Measurements from ENCODE around the gene HGFAC. TPM values are rescaled to one million over a fixed set of nuclear protein-coding genes. Genes with fewer than 3 reads are reported as not detected.

The HGFAC gene
- total and polyA plus RNA-seq, 10 of the 15 experiments (the other 5 are each of a cell fraction or from before 2014, with no cell fraction given) = 0.38 TPM; not detected in 9

DNA sequence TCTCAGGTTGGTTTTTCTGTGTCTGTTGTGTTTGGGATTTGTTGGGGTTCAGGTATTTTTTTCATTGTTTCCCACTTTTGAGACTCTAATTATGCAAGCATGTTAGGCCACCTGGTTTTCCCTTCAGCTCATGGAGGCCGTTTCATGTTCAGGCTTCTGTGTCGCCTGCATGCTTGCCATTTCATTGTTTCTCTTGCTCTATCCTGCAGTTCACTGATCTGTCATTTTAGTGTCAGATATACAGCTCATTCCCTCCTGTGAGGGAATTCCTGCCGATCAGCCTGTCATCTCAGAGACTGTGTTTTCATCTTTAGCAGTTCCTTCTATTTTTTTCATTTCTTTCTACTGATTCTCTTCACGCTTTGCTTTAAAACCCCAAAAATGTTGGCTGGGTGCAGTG lies 49.4 kb upstream of the HGFAC start:
- Histone ChIP-seq H4K20me1 (ENCODE audit: control insufficient read depth, insufficient read depth) (no peaks in the 10 kb centered on the region), H3K4me3 (no peak overlapping the region), H3K27ac (ENCODE audit: control insufficient read depth, insufficient read depth) (no peak overlapping the region), H2AFZ (ENCODE audit: control insufficient read depth, low read depth, low read length) (no peak overlapping the region), H3K36me3 (ENCODE audit: control insufficient read depth in 2 of 2, insufficient read depth in 2 of 2, low read length in 1 of 2) (no peaks in the 10 kb centered on the region), H3K4me2 (ENCODE audit: control insufficient read depth, insufficient read depth) (no peak overlapping the region), H3K79me2 (ENCODE audit: control insufficient read depth, insufficient read depth, low read length) (no peaks in the 10 kb centered on the region), H3K4me1 (ENCODE audit: control insufficient read depth, insufficient read depth, low read length) (peaks cover 16% of the 10 kb centered on the region), H3K9ac (ENCODE audit: control insufficient read depth, insufficient read depth, low read length) (no peak overlapping the region), H3K27me3 (replicated peaks in 1 of 2; ENCODE audit: control insufficient read depth in 2 of 2, insufficient read depth in 2 of 2, low read length in 1 of 2) (no peaks in the 10 kb centered on the region), H3K9me3 (replicated peaks; ENCODE audit: control insufficient read depth, insufficient read depth, low read length) (no peaks in the 10 kb centered on the region; the same call in 2 of the 3 replicates)
- BruUV-seq (replicated peaks) = no TSS peak
- intact Hi-C loops (cut with micrococcal nuclease; ENCODE audit: unreplicated experiment) = no loop called here
- no peak for DNase-seq (ENCODE audit: low read depth, low spot score)
- no peak for FAIRE-seq
- ChIA-PET CTCF (interaction anchor here (0.6 to 3.3 kb wide), 3 partner anchors 46 to 308 kb away, joined by 4 to 14 read pairs (median 4); no protein-coding TSS in a partner anchor), RAD21 (ENCODE audit: unreplicated experiment) (interaction anchor here (0.7 to 1.1 kb wide), 3 partner anchors 46 to 49 kb away, joined by 3 to 4 read pairs (median 3); partner anchors contain the start of gene HGFAC), POLR2A (interaction anchor here (0.7 kb wide), 1 partner anchor 1515 kb away, joined by 3 read pairs; no protein-coding TSS in a partner anchor), SMC1A (ENCODE audit: uncharacterized antibody, unreplicated experiment) (interaction anchor here (0.9 to 3.5 kb wide), 4 partner anchors 22 to 46 kb away, joined by 3 to 15 read pairs (median 12); no protein-coding TSS in a partner anchor)
- ATAC-seq = no peak
- WGBS (ENCODE audit: insufficient coverage, insufficient replicate concordance, low lambda C conversion rate, missing lambda C conversion rate) = 59% methylated on average over 4 of the region's 4 CpGs
- in situ Hi-C loops (cut with MboI) = no loop called here
- TF ChIP-seq STAT1 (conservative IDR thresholded peaks at IDR 0.05) (no peak), NFXL1 (IDR thresholded peaks at IDR 0.05; ENCODE audit: borderline replicate concordance) (no peak), TBL1XR1 (IDR thresholded peaks at IDR 0.05; ENCODE audit: low read depth, low read length) (no peak), IRF4 (IDR thresholded peaks at IDR 0.05; ENCODE audit: low read depth, low read length) (no peak), HDAC2 (IDR thresholded peaks at IDR 0.05) (no peak), ZNF24 (IDR thresholded peaks at IDR 0.05) (no peak), HCFC1 (IDR thresholded peaks at IDR 0.05; ENCODE audit: low read length) (no peak), YY1 (IDR thresholded peaks at IDR 0.05; ENCODE audit: low read depth, low read length) (no peak), RBBP5 (conservative IDR thresholded peaks at IDR 0.05) (no peak), CHD2 (IDR thresholded peaks at IDR 0.05; ENCODE audit: borderline replicate concordance, low read depth, low read length) (no peak)
- TF ChIP-seq, protein P1, sequence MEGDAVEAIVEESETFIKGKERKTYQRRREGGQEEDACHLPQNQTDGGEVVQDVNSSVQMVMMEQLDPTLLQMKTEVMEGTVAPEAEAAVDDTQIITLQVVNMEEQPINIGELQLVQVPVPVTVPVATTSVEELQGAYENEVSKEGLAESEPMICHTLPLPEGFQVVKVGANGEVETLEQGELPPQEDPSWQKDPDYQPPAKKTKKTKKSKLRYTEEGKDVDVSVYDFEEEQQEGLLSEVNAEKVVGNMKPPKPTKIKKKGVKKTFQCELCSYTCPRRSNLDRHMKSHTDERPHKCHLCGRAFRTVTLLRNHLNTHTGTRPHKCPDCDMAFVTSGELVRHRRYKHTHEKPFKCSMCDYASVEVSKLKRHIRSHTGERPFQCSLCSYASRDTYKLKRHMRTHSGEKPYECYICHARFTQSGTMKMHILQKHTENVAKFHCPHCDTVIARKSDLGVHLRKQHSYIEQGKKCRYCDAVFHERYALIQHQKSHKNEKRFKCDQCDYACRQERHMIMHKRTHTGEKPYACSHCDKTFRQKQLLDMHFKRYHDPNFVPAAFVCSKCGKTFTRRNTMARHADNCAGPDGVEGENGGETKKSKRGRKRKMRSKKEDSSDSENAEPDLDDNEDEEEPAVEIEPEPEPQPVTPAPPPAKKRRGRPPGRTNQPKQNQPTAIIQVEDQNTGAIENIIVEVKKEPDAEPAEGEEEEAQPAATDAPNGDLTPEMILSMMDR (IDR thresholded peaks at IDR 0.05 in 2 of 3, conservative IDR thresholded peaks at IDR 0.05 in 1 of 3; ENCODE audit: control insufficient read depth in 2 of 3, extremely low read depth in 1 of 3, insufficient read depth in 1 of 3, low read depth in 3 of 3, low read length in 3 of 3) = no peak
- TF ChIP-seq, protein P2, sequence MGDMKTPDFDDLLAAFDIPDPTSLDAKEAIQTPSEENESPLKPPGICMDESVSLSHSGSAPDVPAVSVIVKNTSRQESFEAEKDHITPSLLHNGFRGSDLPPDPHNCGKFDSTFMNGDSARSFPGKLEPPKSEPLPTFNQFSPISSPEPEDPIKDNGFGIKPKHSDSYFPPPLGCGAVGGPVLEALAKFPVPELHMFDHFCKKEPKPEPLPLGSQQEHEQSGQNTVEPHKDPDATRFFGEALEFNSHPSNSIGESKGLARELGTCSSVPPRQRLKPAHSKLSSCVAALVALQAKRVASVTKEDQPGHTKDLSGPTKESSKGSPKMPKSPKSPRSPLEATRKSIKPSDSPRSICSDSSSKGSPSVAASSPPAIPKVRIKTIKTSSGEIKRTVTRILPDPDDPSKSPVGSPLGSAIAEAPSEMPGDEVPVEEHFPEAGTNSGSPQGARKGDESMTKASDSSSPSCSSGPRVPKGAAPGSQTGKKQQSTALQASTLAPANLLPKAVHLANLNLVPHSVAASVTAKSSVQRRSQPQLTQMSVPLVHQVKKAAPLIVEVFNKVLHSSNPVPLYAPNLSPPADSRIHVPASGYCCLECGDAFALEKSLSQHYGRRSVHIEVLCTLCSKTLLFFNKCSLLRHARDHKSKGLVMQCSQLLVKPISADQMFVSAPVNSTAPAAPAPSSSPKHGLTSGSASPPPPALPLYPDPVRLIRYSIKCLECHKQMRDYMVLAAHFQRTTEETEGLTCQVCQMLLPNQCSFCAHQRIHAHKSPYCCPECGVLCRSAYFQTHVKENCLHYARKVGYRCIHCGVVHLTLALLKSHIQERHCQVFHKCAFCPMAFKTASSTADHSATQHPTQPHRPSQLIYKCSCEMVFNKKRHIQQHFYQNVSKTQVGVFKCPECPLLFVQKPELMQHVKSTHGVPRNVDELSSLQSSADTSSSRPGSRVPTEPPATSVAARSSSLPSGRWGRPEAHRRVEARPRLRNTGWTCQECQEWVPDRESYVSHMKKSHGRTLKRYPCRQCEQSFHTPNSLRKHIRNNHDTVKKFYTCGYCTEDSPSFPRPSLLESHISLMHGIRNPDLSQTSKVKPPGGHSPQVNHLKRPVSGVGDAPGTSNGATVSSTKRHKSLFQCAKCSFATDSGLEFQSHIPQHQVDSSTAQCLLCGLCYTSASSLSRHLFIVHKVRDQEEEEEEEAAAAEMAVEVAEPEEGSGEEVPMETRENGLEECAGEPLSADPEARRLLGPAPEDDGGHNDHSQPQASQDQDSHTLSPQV (IDR thresholded peaks at IDR 0.05) = no peak
- TF ChIP-seq, protein P3, sequence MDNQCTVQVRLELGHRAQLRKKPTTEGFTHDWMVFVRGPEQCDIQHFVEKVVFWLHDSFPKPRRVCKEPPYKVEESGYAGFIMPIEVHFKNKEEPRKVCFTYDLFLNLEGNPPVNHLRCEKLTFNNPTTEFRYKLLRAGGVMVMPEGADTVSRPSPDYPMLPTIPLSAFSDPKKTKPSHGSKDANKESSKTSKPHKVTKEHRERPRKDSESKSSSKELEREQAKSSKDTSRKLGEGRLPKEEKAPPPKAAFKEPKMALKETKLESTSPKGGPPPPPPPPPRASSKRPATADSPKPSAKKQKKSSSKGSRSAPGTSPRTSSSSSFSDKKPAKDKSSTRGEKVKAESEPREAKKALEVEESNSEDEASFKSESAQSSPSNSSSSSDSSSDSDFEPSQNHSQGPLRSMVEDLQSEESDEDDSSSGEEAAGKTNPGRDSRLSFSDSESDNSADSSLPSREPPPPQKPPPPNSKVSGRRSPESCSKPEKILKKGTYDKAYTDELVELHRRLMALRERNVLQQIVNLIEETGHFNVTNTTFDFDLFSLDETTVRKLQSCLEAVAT (IDR thresholded peaks at IDR 0.05) = no peak
- TF ChIP-seq, protein P4, sequence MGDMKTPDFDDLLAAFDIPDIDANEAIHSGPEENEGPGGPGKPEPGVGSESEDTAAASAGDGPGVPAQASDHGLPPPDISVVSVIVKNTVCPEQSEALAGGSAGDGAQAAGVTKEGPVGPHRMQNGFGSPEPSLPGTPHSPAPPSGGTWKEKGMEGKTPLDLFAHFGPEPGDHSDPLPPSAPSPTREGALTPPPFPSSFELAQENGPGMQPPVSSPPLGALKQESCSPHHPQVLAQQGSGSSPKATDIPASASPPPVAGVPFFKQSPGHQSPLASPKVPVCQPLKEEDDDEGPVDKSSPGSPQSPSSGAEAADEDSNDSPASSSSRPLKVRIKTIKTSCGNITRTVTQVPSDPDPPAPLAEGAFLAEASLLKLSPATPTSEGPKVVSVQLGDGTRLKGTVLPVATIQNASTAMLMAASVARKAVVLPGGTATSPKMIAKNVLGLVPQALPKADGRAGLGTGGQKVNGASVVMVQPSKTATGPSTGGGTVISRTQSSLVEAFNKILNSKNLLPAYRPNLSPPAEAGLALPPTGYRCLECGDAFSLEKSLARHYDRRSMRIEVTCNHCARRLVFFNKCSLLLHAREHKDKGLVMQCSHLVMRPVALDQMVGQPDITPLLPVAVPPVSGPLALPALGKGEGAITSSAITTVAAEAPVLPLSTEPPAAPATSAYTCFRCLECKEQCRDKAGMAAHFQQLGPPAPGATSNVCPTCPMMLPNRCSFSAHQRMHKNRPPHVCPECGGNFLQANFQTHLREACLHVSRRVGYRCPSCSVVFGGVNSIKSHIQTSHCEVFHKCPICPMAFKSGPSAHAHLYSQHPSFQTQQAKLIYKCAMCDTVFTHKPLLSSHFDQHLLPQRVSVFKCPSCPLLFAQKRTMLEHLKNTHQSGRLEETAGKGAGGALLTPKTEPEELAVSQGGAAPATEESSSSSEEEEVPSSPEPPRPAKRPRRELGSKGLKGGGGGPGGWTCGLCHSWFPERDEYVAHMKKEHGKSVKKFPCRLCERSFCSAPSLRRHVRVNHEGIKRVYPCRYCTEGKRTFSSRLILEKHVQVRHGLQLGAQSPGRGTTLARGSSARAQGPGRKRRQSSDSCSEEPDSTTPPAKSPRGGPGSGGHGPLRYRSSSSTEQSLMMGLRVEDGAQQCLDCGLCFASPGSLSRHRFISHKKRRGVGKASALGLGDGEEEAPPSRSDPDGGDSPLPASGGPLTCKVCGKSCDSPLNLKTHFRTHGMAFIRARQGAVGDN (IDR thresholded peaks at IDR 0.05) = no peak

Data from GM12878 (cell line).